OCI-LY3 (cell line): ENCODE measurements around the gene FGF22.

Experiments
- EZH2phosphoT487 ChIP-seq: fragments of 200-600 bp; shearing (Covaris generic); IDR thresholded peaks from 2 replicates; pipeline ENCODE4 v1.6.1; 2018; ENCODE audit warnings: antibody characterized with exemption, mixed run types, low read depth
- TF ChIP-seq, protein P1 (sequence below): fragments of 200-600, 300-600 bp; sonication (generic); IDR thresholded peaks from 2 replicates; pipeline ENCODE4 v1.5.1; 2014; ENCODE audit warnings: antibody characterized with exemption, low read length, low read depth

DNA sequence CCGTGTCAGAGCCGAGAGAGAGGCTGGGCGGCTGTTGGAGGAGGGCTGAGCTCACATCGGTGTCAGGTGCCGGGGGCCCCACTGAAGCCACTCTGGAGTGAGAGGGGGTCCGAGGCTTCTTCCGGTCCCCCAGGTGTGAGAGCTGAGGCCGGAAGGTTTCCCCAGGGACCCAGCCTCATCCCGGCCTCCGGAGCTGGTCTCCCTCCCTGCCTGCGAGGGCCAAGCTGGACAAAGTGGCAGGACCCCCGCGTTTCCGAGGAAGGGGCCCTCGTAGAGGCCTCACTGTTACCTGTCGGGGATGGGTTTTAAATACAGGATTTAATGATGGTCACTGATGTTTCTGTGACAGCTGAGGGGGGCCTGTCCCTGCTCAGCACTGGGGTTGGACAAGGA, 43.4 kb upstream of the FGF22 start:
- TF ChIP-seq, protein P1, sequence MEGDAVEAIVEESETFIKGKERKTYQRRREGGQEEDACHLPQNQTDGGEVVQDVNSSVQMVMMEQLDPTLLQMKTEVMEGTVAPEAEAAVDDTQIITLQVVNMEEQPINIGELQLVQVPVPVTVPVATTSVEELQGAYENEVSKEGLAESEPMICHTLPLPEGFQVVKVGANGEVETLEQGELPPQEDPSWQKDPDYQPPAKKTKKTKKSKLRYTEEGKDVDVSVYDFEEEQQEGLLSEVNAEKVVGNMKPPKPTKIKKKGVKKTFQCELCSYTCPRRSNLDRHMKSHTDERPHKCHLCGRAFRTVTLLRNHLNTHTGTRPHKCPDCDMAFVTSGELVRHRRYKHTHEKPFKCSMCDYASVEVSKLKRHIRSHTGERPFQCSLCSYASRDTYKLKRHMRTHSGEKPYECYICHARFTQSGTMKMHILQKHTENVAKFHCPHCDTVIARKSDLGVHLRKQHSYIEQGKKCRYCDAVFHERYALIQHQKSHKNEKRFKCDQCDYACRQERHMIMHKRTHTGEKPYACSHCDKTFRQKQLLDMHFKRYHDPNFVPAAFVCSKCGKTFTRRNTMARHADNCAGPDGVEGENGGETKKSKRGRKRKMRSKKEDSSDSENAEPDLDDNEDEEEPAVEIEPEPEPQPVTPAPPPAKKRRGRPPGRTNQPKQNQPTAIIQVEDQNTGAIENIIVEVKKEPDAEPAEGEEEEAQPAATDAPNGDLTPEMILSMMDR = no peak
- TF ChIP-seq EZH2phosphoT487 = no peak
